CMK (cell line): ENCODE data around the gene BCL2L13.
"Not testable (repeated sequence)": the region's sequence is repeated elsewhere in the genome, so short reads cannot be mapped to it uniquely, and the experiment has no call there.

Experiments used
- DNase-seq: peaks from one replicate; pipeline ENCODE4 v3.0.0-alpha.2; 2010; ENCODE audit warnings: low read depth

BCL2L13 gene

GRCh38 chr22:17697196-17697595 lies 58.6 kb downstream of the BCL2L13 start:
- DNase-seq = not testable (repeated sequence)

DNA sequence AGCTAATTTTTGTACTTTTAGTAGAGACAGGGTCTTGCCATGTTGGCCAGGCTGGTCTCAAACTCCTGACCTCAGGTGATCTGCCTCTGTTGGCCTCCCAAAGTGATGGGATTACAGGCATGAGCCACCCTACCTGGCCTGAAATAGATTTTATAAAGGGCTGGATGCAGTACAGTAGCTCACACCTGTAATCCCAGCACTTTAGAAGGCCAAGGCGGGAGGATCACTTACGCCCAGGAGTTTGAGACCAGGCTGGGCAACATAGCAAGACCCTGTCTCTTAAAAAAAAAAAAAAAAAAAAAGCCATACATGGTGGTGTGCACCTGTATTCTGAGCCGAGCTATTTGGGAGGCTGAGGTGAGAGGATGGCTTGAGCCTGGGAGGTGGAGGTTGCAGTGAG lies 59.7 kb downstream of the BCL2L13 start:
- DNase-seq = not testable (repeated sequence)

DNA sequence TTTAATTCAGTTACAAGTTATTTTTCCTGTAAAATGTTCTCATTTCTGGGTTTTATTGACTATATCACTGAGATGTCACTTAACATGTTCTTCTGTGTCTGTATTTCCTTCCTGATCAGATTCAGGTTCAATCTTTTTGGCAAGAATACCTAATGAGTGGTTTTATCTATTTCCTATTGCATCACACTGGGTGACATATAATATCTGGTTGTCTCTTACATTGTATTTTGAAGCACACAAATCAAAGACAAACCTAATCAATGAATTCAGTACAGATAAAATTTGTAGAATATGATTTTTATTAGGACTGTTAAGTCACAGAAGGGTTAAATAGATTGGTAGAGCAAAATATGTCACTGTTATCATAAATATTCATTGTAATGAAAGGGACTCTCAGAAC lies 60.4 kb downstream of the BCL2L13 start:
- DNase-seq = no peak

- no peak for DNase-seq
Measured at GRCh38 chr22:17699696-17700340, 61.3 kb downstream of the BCL2L13 start.

DNA sequence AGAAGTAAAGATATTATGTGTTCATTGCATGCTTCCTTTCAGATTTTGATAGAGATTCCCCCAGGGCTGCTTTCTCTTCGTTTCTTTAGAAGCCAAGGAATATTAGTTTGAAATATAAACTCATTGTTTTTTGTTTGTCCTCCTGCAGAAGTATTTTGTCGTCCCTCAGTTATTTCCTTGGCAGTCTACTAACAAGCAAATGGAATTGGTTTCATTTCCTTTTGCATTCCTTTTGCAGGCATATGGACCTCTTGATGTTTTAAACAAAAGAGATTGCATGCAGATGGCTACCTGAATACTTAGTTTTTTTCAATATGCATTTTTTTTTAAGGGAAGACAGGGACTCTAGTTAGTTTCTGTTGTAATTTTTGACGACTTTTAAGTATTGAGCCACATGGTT lies 62.2 kb downstream of the BCL2L13 start:
- no peak for DNase-seq

GRCh38 chr22:17703811-17704210 lies 65.3 kb downstream of the BCL2L13 start:
- DNase-seq = no peak

- DNase-seq = no peak
Measured at GRCh38 chr22:17705546-17705945, 67.0 kb downstream of the BCL2L13 start.

DNA sequence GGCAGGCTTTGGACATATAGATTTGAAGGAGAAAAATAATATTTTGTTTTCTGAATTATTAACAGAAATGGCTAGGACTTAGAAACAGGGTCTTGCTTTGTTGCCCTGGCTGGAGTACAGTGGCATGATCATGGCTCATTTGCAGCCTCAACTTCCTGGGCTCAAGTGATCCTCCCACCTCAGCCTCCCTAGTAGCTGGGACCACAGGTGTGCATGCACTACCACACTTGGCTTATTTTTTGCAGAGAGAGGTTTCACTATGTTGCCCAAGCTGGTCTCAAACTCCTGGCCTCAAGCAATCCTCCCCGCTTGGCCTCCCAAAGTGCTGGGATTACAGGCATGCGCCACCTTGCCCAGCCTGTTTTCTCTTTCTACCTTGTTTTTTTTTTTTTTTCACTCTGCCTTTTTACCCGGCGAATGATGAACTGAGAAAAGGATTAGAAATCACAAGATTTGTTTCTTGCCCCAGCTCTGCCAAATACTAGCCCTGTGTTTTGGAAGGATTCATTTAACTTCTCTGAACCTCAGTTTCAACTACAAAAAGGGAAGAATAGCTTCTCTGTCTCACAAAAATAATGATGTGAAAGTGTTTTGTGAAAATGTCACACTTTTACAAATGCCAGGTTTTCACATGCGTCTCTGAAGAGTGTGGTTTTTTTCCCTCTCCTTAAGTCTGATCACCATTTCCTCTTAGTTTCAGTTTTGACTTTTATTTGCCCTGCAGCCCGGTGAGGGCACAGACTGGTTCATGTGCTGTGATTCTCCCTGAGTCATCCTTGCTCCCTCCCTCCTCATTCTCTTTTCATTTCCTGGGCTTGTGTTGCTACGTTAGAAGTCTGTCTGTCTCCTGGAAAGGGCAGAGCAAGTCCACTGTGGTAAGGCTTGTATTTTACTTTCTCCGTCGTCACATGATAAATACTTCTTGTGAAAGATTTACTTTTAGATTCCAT lies 67.7 kb downstream of the BCL2L13 start:
- no peak for DNase-seq

DNA sequence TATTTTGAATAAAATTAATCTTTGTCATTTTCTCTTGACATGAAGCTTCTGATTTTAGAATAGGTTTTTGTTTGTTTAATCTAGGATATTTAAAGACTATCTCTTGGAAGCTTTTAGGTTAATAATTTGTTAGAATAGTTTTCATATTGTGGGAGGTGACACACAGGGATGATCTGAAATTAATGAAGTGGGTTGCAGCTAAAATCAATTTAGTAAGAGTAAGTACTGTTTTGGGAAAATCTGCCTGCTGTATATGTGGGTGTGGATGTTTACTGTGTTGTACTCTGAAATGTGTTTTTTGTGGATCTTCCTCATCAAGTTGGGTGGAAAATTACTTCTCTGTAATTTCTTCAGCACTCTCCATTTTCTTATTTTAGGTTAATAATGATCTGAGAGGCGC lies 68.4 kb downstream of the BCL2L13 start:
- DNase-seq = no peak

- DNase-seq = no peak
Measured at GRCh38 chr22:17707526-17707925, 69.0 kb downstream of the BCL2L13 start.

DNA sequence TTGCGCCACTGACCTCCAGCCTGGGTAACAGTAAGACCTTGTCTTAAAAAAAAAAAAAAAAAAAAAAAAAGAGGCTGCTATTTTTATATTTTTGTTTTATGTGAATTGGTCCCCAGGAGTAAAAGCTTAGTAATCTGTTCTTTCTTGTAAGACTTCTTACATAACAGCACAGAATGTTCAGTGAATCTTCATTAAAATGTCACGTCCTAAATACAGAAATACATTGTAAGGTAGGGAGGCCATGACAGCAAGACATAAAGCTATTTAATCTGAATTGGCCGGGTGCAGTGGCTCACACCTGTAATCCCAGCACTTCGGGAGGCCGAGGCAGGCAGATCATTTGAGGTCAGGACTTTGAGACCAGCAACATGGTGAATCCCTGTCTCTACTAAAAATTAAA lies 71.5 kb downstream of the BCL2L13 start:
- DNase-seq = no peak

DNA sequence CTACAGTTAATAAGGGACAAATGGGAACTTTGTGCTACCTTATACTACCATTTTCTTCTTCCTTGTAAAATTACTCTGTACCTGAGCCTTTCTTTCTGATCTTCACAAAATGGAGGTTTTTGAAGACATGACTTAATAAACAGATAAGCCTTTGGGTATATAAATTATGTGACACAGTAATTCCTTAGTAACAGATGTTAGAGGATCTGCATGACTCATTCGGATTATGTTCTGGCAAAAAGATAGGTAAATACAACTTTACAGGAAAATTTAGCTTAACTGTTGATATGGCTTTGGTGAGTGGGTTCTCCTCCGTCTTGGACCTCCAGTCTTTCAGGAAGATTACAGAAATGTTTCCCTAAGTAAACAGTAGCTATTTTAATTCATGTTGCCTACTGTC lies 73.9 kb downstream of the BCL2L13 start:
- DNase-seq = no peak

DNA sequence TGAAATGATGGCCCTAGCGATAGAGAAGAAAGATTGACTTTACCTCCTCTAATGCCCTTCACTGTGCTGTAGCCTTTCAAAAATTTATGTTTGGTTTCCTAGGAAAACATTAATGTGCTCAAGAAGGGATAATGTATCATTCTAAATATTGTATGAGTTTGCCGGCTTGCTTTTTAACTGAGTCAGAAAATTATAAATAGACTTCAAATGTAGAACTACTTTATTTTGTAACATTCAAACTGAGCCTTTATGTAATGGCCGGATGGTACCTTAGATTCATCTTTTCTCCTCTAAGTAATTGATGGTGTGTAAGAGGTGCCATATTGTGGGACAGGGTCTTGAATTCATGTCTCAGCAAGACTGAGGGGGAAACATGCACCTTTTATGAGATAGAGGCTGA lies 78.0 kb downstream of the BCL2L13 start:
- no peak for DNase-seq

DNA sequence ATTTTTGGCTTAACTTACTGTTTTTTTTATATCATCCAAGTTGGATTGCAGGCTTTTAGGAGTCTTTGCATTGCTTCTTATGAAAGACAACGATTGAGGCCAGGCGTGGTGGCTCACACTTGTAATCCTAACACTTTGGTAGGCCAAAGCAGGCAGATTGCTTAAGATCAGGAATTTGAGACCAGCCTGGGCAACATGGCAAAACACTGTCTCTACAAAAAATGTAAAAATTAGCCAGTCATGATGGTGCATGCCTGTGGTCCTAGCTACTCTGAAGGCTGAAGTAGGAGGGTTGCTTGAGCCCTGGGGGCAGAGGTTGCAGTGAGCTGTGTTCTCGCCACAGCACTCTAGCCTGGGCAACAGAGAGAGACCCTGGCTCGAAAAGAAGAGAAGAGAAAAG lies 79.2 kb downstream of the BCL2L13 start:
- no peak for DNase-seq

GRCh38 chr22:17719911-17720310 lies 81.4 kb downstream of the BCL2L13 start:
- no peak for DNase-seq

DNA sequence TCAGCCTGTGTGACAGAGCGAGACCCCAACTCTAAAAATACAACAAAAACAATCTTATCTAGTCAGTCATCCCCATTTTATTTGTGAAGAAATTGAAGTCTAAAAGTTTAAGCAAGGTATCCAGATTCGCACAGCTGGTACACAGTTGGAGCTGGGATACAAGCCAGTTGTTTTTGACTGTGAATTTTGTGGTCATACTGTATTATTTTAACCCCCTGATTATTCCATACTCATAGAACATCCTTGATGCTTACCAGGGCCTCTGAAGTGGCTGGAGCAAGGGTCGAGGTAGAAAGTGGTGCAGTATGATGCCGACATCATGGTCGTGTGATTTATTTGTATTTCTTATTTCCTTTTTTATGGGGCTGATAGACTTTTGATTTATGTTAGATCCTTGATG lies 85.7 kb downstream of the BCL2L13 start:
- no peak for DNase-seq

DNA sequence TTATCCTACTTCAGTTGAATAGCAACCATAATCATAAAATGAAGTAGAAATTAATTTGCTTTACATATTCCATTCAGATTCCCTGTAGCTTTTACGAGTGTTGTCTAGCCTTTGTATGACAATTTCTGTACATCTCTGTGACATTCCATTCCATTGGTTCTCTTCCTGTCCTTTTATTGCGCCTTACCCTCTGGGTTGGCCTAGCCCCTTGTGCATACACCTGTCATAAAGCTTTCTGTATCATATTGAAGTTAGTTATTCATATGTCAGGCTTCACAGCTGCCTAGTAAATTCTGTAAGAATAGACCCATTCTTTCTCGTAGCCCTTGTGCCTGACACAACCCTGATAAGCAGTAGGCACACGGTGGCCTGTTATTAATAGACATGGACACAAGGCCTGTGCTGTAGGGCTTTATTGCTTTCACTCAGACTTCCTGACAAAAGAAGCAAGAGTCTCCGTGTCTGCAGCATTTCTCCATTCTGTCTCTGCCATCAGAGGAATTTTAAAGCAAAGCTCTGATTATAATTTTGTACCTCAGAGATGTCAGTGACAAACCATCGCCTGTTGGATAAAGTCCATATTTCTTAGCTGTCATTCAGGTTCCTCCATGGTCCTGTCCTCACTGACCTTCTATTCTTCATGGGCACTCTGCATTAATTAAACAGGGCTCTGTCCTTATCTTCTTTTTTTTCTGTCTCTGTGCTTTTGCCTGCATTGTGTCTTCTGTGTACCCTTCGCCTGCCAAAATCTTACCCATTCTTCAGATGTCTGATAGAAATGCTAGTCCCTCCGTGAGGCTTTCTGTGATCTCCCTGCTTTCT lies 86.3 kb downstream of the BCL2L13 start:
- no peak for DNase-seq

DNA sequence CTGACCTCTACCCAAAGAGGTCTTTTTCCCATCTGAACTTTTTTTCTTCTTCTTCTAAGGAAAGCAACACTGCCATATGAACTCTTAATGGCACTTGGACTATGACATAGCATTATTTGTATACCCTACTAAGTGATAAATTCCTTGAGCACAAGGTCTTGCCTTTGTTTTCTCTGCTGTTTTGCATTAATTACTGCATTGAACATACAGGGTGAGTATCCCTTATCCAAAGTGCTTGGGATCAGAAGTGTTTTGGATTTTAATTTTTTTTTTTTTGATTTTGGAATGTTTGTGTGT lies 86.9 kb downstream of the BCL2L13 start:
- no peak for DNase-seq

DNA sequence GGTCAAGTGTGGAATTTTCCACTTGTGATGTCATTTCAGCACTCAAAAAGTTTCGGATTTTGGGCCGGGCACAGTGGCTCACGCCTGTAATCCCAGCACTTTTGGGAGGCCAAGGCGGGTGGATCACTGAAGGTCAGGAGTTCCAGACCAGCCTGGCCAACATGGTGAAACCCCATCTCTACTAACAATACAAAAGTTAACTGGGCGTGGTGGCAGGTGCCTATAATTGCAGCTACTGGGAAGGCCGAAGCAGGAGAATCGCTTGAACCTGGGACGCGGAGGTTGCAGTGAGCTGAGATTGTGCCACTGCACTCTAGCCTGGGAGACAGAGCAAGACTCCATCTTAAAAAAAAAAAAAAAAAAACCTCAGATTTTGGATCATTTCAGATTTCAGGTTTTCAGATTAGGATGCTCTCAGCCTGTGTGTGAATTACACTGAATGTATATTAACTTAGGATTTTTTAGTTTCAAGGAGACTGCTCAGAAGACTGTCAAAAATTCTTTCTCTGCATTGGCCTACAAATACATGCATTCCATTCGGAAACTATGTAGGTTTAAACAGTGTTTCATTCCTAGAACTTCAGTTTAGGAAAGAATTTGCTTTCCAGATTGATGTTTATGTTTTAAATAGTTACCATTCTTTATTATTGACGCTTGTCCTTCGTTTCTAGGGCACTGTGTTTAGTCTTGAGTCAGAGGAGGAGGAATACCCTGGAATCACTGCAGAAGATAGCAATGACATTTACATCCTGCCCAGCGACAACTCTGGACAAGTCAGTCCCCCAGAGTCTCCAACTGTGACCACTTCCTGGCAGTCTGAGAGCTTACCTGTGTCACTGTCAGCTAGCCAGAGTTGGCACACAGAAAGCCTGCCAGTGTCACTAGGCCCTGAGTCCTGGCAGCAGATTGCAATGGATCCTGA lies 87.7 kb downstream of the BCL2L13 start:
- DNase-seq = no peak

DNA sequence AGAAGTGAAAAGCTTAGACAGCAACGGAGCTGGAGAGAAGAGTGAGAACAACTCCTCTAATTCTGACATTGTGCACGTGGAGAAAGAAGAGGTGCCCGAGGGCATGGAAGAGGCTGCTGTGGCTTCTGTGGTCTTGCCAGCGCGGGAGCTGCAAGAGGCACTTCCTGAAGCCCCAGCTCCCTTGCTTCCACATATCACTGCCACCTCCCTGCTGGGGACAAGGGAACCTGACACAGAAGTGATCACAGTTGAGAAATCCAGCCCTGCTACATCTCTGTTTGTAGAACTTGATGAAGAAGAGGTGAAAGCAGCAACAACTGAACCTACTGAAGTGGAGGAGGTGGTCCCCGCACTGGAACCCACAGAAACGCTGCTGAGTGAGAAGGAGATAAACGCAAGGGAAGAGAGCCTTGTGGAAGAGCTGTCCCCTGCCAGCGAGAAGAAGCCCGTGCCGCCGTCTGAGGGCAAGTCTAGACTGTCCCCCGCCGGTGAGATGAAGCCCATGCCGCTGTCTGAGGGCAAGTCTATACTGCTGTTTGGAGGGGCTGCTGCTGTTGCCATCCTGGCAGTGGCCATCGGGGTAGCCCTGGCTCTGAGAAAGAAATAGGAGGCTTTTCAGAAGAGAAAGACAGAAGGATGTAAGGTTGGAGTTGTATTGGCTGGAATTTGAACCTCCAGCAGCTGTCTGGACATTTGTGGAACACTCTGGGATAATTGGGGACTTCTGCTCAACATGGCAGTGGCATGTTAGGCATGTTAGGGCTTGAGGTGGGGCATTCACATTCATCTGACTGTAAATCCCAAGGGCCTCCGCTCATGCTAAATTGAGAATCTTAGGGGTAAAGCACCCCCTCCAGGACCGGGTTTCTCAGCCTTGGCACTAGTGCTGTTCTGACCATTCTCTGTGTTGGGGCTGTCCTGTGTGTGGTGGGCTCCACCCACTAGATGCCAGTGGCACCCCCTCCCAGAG lies 88.7 kb downstream of the BCL2L13 start:
- no peak for DNase-seq

DNA sequence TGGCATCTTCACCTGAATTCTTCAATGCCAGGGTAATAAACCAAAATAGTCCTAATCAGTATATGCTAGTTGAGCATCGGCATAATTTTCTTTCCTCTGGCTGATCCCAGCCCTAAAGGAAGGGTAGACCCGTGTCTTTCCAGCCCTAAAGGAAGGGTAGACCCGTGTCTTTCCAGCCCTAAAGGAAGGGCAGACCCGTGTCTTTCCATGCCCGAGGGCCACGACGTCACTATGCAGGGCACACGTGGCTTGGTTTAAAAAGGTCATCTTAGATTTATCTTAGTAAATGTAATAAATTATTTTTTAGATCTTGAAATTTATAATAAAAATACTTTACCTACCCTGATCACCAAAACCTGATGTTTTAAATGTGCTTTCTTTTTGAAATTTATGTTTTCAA lies 90.2 kb downstream of the BCL2L13 start:
- no peak for DNase-seq
